B cell (primary cell): ENCODE results near the gene TNF. TPM values are rescaled to one million over a fixed set of nuclear protein-coding genes. Genes with fewer than 3 reads are reported as not detected.

Experiments
- ATAC-seq: fragments of 200-7000 bp; cut with Tn5 transposase; one replicate; pipeline ENCODE4 v1.10.0; 2021; ENCODE audit warnings: low read depth, mild to moderate bottlenecking, moderate number of reproducible peaks, moderate library complexity
- CTCF ChIA-PET: fragments of 350-600 bp; sonication (Branson Sonifier 250); formaldehyde crosslinking; loops from one replicate; lab custom pipeline; 2021; ENCODE audit warnings: antibody characterized with exemption, inconsistent platforms; lab: Charles Lee
- POLR2A ChIA-PET: fragments of 350-600 bp; sonication (Branson Sonifier 250); formaldehyde crosslinking; loops from one replicate; lab custom pipeline; 2021; ENCODE audit warnings: antibody characterized with exemption; lab: Charles Lee
- DNase-seq: peaks from one replicate; pipeline ENCODE4 v3.0.0; 2013
- H2AFZ ChIP-seq: 2 replicates; pipeline ENCODE4 v1.6.1; 2012; ENCODE audit warnings: mild to moderate bottlenecking, low read depth, low read length; ENCODE audit not compliant: insufficient read depth, poor library complexity, severe bottlenecking
- H3K27ac ChIP-seq, 2 donors: 1 replicate in 1 of 2; 2 replicates in 1 of 2; pipeline ENCODE4 v1.5.1; 2012 to 2013; ENCODE audit warnings: low read length in 2 of 2, mild to moderate bottlenecking in 2 of 2, moderate library complexity in 1 of 2
- H3K27me3 ChIP-seq, 4 experiments: fragments of 200-600 bp in 1 of 4; sonication (generic) in 1 of 4; replicated peaks in 1 of 4; 1 replicate in 2 of 4; 2 replicates in 2 of 4; pipeline versions ENCODE4 v1.6.1 to v1.7.0; 2013 to 2016; ENCODE audit warnings: low read length in 3 of 4, mild to moderate bottlenecking in 2 of 4, mixed read lengths in 1 of 4, moderate library complexity in 1 of 4; ENCODE audit not compliant: insufficient read depth in 4 of 4, control insufficient read depth in 3 of 4; ENCODE audit errors: control extremely low read depth in 1 of 4
- H3K36me3 ChIP-seq, 2 experiments: replicated peaks in 1 of 2; 1 replicate in 1 of 2; 2 replicates in 1 of 2; pipeline versions ENCODE4 v1.6.1 to v1.7.1; 2013; ENCODE audit warnings: low read length in 1 of 2; ENCODE audit not compliant: insufficient read depth in 2 of 2, control insufficient read depth in 1 of 2; ENCODE audit errors: control extremely low read depth in 1 of 2, extremely low read depth in 1 of 2
- H3K4me1 ChIP-seq, 2 donors: fragments of 200-600 bp in 1 of 2; sonication (generic) in 1 of 2; 1 replicate in 1 of 2; 2 replicates in 1 of 2; pipeline versions ENCODE4 v1.5.1 to v1.6.1; 2013 to 2017; ENCODE audit warnings: low read length in 2 of 2; ENCODE audit not compliant: control insufficient read depth in 2 of 2, insufficient read depth in 2 of 2
- H3K4me2 ChIP-seq: replicated peaks from 2 replicates; pipeline ENCODE3; 2012; ENCODE audit warnings: mild to moderate bottlenecking, low read depth, low read length; ENCODE audit not compliant: poor library complexity, severe bottlenecking
- H3K4me3 ChIP-seq, 5 experiments: fragments of 200-600 bp in 1 of 5; sonication (generic) in 1 of 5; 1 replicate in 3 of 5; 2 replicates in 2 of 5; pipeline versions ENCODE4 v1.5.1 to v1.7.0; 2011 to 2016; ENCODE audit warnings: low read length in 4 of 5, mild to moderate bottlenecking in 4 of 5, low read depth in 2 of 5, control low read depth in 1 of 5, moderate library complexity in 1 of 5; ENCODE audit not compliant: insufficient read depth in 1 of 5; ENCODE audit errors: control extremely low read depth in 1 of 5, extremely low read depth in 1 of 5
- H3K79me2 ChIP-seq: fragments of 200-600 bp; sonication (generic); one replicate; pipeline ENCODE4 v1.6.0; 2016; ENCODE audit warnings: low read length; ENCODE audit not compliant: control insufficient read depth, insufficient read depth
- H3K9ac ChIP-seq: fragments of 200-600 bp; sonication (generic); 2 replicates; pipeline ENCODE4 v1.6.1; 2017; ENCODE audit warnings: mild to moderate bottlenecking, low read length, moderate library complexity
- H3K9me3 ChIP-seq, 3 donors: one replicate each; pipeline versions ENCODE4 v1.6.1 to v1.7.1; 2013; ENCODE audit warnings: low read length in 2 of 3; ENCODE audit not compliant: control insufficient read depth in 2 of 3, insufficient read depth in 1 of 3; ENCODE audit errors: control extremely low read depth in 1 of 3
- H4K20me1 ChIP-seq: 2 replicates; pipeline ENCODE4 v1.6.0; 2012; ENCODE audit warnings: mild to moderate bottlenecking, low read length; ENCODE audit not compliant: insufficient read depth, control insufficient read depth, poor library complexity, severe bottlenecking
- H3K27ac Mint-ChIP-seq: one replicate; pipeline ENCODE4 v1.8.0; 2021; ENCODE audit warnings: mixed read lengths
- H3K27me3 Mint-ChIP-seq: one replicate; pipeline ENCODE4 v1.8.0; 2021; ENCODE audit warnings: mixed read lengths
- H3K4me1 Mint-ChIP-seq: one replicate; pipeline ENCODE4 v1.8.0; 2021; ENCODE audit warnings: mixed read lengths
- H3K4me3 Mint-ChIP-seq: one replicate; pipeline ENCODE4 v1.8.0; 2021; ENCODE audit warnings: mixed read lengths
- H3K9me3 Mint-ChIP-seq: one replicate; pipeline ENCODE4 v1.8.0; 2022; ENCODE audit warnings: mixed read lengths; ENCODE audit not compliant: insufficient read depth
- EZH2 ChIP-seq: IDR thresholded peaks from 2 replicates; pipeline ENCODE4 v1.6.1; 2012; ENCODE audit warnings: borderline replicate concordance, low read depth, mild to moderate bottlenecking, moderate library complexity, low read length; ENCODE audit not compliant: insufficient read depth, poor library complexity, severe bottlenecking
- WGBS: methylation state at CpG from one replicate; pipeline ENCODE4 v1.1.5; 2013; ENCODE audit warnings: missing lambda C conversion rate; ENCODE audit not compliant: insufficient coverage; 5-methylcytosine and 5-hydroxymethylcytosine counted together
- intact Hi-C: fragments of 100-400 bp; cut with micrococcal nuclease; formaldehyde crosslinking; loops from one replicate; pipeline ENCODE4 v1.10.0; 2022
- polyA plus RNA-seq: library from polyadenylated mRNA; depleted of rRNA; stranded (reverse); fragments of >200 nt; gene quantifications from 2 replicates; pipeline ENCODE4 v1.2.3, GENCODE V29; 2012
- total RNA-seq, 2 donors: library from RNA; stranded (reverse); fragments of 120-200 nt in 1 of 2; gene quantifications; 1 replicate in 1 of 2; 2 replicates in 1 of 2; pipeline versions ENCODE4 v1.2.3 to v1.2.4, GENCODE V29; 2013 to 2022
- TF ChIP-seq, protein P1 (sequence below): fragments of 200-600 bp; IDR thresholded peaks from one replicate; pipeline ENCODE4 v1.8.0; 2022; ENCODE audit warnings: antibody characterized with exemption, mild to moderate bottlenecking

Gene TNF
- total and polyA plus RNA-seq, 2 donors (not counting 1 experiment from before 2014, with no cell fraction given): 21.9 to 22.2 TPM

DNA sequence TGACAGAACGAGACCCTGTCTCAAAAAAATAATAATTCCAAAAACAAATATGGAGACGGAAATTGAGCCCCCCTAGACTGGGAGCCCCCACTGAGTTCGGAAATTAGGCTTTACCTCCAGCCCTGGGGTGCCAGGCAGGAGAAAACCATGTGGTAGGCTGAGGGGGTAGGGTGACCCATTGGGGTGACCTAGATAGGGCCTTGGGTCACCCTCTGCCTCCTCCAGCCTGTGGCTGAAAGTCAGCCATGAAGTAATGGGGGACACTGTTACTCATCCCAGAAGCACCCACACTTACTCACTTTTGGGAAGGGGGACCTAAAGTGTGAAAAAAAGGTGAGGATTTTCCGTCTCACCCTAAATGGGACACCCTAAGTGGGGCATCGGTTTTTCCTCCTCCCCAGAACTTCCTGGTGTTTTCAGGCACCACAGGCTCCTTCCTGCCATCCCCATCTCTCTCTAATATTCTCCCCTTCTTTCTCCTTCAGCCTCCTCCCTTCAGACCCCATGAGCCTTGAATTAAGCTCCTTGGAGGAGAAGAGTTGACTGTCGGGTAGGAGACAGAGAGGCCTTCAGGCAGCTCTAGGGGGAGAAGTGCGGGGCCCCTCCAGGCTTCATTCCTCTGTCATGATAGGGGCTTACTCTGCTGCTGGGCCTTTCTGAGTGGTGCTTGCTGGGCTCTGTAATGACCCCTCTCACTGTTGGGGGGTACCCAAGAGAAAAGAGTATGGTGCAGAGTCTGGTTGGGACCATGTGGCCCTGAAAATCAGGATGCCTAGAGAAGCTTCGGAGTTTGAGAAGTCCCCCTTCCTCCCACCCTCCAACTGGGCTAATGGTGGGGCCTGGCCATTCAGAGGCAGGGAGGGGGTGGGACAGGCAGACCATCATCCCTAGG, 4.4 kb downstream of the TNF start:
- intact Hi-C loops: loop anchor here (1.0 to 2.0 kb wide), 2 partner anchors 21 to 28 kb away; no protein-coding TSS in a partner anchor
- DNase-seq (no peak), ATAC-seq (no peak)
- Mint-ChIP-seq H3K9me3 (no peaks in the 10 kb centered on the region), H3K27ac (peak overlapping the region; percentile 99), H3K4me1 (peaks cover 83% of the 10 kb centered on the region), H3K4me3 (peak overlapping the region; percentile 98), H3K27me3 (no peaks in the 10 kb centered on the region)
- Histone ChIP-seq H3K36me3 (peaks cover 2 to 39% of the 10 kb centered on the region in 2 experiments), H3K4me1 (peaks cover 65 to 83% of the 10 kb centered on the region in 2 donors), H4K20me1 (peaks cover 33% of the 10 kb centered on the region), H3K4me2 (peak overlapping the region; percentile 88), H3K4me3 (peak overlapping the region; percentile 51 to 100 (median 85)), H3K9me3 (no peaks in the 10 kb centered on the region), H3K9ac (peak overlapping the region; percentile 97), H3K79me2 (peaks cover 85% of the 10 kb centered on the region), H2AFZ (no peak overlapping the region), H3K27ac (peak overlapping the region; percentile 95 to 97), H3K27me3 (no peaks in the 10 kb centered on the region)
- CTCF ChIA-PET: interaction anchor here (0.8 to 35.3 kb wide), 8 partner anchors 16 to 253 kb away, joined by 3 to 2241 read pairs (median 6); partner anchors contain the start of genes ATP6V1G2, DDX39B, LST1 and LTA
- POLR2A ChIA-PET: interaction anchor here (0.6 to 42.6 kb wide), 8 partner anchors 5 to 933 kb away, joined by 3 to 1450 read pairs (median 7); partner anchors contain the start of genes ATP6V1G2, DDX39B, LST1 and LTA
- TF ChIP-seq, protein P1, sequence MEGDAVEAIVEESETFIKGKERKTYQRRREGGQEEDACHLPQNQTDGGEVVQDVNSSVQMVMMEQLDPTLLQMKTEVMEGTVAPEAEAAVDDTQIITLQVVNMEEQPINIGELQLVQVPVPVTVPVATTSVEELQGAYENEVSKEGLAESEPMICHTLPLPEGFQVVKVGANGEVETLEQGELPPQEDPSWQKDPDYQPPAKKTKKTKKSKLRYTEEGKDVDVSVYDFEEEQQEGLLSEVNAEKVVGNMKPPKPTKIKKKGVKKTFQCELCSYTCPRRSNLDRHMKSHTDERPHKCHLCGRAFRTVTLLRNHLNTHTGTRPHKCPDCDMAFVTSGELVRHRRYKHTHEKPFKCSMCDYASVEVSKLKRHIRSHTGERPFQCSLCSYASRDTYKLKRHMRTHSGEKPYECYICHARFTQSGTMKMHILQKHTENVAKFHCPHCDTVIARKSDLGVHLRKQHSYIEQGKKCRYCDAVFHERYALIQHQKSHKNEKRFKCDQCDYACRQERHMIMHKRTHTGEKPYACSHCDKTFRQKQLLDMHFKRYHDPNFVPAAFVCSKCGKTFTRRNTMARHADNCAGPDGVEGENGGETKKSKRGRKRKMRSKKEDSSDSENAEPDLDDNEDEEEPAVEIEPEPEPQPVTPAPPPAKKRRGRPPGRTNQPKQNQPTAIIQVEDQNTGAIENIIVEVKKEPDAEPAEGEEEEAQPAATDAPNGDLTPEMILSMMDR: no peak
- no peak for TF ChIP-seq EZH2
- WGBS: 81% methylated on average over 4 of the region's 8 CpGs
